B cell (primary cell): Measurements from ENCODE around the gene EEF1B2. TPM values are rescaled to one million over a fixed set of nuclear protein-coding genes. Genes with fewer than 3 reads are reported as not detected.

ENCODE experiments used
- ATAC-seq: fragments of 200-7000 bp; cut with Tn5 transposase; one replicate; pipeline ENCODE4 v1.10.0; 2021; ENCODE audit warnings: low read depth, mild to moderate bottlenecking, moderate number of reproducible peaks, moderate library complexity
- CTCF ChIA-PET: fragments of 350-600 bp; sonication (Branson Sonifier 250); formaldehyde crosslinking; loops from one replicate; lab custom pipeline; 2021; ENCODE audit warnings: antibody characterized with exemption, inconsistent platforms; lab: Charles Lee
- POLR2A ChIA-PET: fragments of 350-600 bp; sonication (Branson Sonifier 250); formaldehyde crosslinking; loops from one replicate; lab custom pipeline; 2021; ENCODE audit warnings: antibody characterized with exemption; lab: Charles Lee
- DNase-seq: peaks from one replicate; pipeline ENCODE4 v3.0.0; 2013
- H2AFZ ChIP-seq: 2 replicates; pipeline ENCODE4 v1.6.1; 2012; ENCODE audit warnings: mild to moderate bottlenecking, low read depth, low read length; ENCODE audit not compliant: insufficient read depth, poor library complexity, severe bottlenecking
- H3K27ac ChIP-seq, 2 donors: 1 replicate in 1 of 2; 2 replicates in 1 of 2; pipeline ENCODE4 v1.5.1; 2012 to 2013; ENCODE audit warnings: low read length in 2 of 2, mild to moderate bottlenecking in 2 of 2, moderate library complexity in 1 of 2
- H3K27me3 ChIP-seq, 4 experiments: fragments of 200-600 bp in 1 of 4; sonication (generic) in 1 of 4; replicated peaks in 1 of 4; 1 replicate in 2 of 4; 2 replicates in 2 of 4; pipeline versions ENCODE4 v1.6.1 to v1.7.0; 2013 to 2016; ENCODE audit warnings: low read length in 3 of 4, mild to moderate bottlenecking in 2 of 4, mixed read lengths in 1 of 4, moderate library complexity in 1 of 4; ENCODE audit not compliant: insufficient read depth in 4 of 4, control insufficient read depth in 3 of 4; ENCODE audit errors: control extremely low read depth in 1 of 4
- H3K36me3 ChIP-seq, 2 experiments: replicated peaks in 1 of 2; 1 replicate in 1 of 2; 2 replicates in 1 of 2; pipeline versions ENCODE4 v1.6.1 to v1.7.1; 2013; ENCODE audit warnings: low read length in 1 of 2; ENCODE audit not compliant: insufficient read depth in 2 of 2, control insufficient read depth in 1 of 2; ENCODE audit errors: control extremely low read depth in 1 of 2, extremely low read depth in 1 of 2
- H3K4me1 ChIP-seq, 2 donors: fragments of 200-600 bp in 1 of 2; sonication (generic) in 1 of 2; 1 replicate in 1 of 2; 2 replicates in 1 of 2; pipeline versions ENCODE4 v1.5.1 to v1.6.1; 2013 to 2017; ENCODE audit warnings: low read length in 2 of 2; ENCODE audit not compliant: control insufficient read depth in 2 of 2, insufficient read depth in 2 of 2
- H3K4me2 ChIP-seq: replicated peaks from 2 replicates; pipeline ENCODE3; 2012; ENCODE audit warnings: mild to moderate bottlenecking, low read depth, low read length; ENCODE audit not compliant: poor library complexity, severe bottlenecking
- H3K4me3 ChIP-seq, 5 experiments: fragments of 200-600 bp in 1 of 5; sonication (generic) in 1 of 5; 1 replicate in 3 of 5; 2 replicates in 2 of 5; pipeline versions ENCODE4 v1.5.1 to v1.7.0; 2011 to 2016; ENCODE audit warnings: low read length in 4 of 5, mild to moderate bottlenecking in 4 of 5, low read depth in 2 of 5, control low read depth in 1 of 5, moderate library complexity in 1 of 5; ENCODE audit not compliant: insufficient read depth in 1 of 5; ENCODE audit errors: control extremely low read depth in 1 of 5, extremely low read depth in 1 of 5
- H3K79me2 ChIP-seq: fragments of 200-600 bp; sonication (generic); one replicate; pipeline ENCODE4 v1.6.0; 2016; ENCODE audit warnings: low read length; ENCODE audit not compliant: control insufficient read depth, insufficient read depth
- H3K9ac ChIP-seq: fragments of 200-600 bp; sonication (generic); 2 replicates; pipeline ENCODE4 v1.6.1; 2017; ENCODE audit warnings: mild to moderate bottlenecking, low read length, moderate library complexity
- H3K9me3 ChIP-seq, 3 donors: one replicate each; pipeline versions ENCODE4 v1.6.1 to v1.7.1; 2013; ENCODE audit warnings: low read length in 2 of 3; ENCODE audit not compliant: control insufficient read depth in 2 of 3, insufficient read depth in 1 of 3; ENCODE audit errors: control extremely low read depth in 1 of 3
- H4K20me1 ChIP-seq: 2 replicates; pipeline ENCODE4 v1.6.0; 2012; ENCODE audit warnings: mild to moderate bottlenecking, low read length; ENCODE audit not compliant: insufficient read depth, control insufficient read depth, poor library complexity, severe bottlenecking
- H3K27ac Mint-ChIP-seq: one replicate; pipeline ENCODE4 v1.8.0; 2021; ENCODE audit warnings: mixed read lengths
- H3K27me3 Mint-ChIP-seq: one replicate; pipeline ENCODE4 v1.8.0; 2021; ENCODE audit warnings: mixed read lengths
- H3K4me1 Mint-ChIP-seq: one replicate; pipeline ENCODE4 v1.8.0; 2021; ENCODE audit warnings: mixed read lengths
- H3K4me3 Mint-ChIP-seq: one replicate; pipeline ENCODE4 v1.8.0; 2021; ENCODE audit warnings: mixed read lengths
- H3K9me3 Mint-ChIP-seq: one replicate; pipeline ENCODE4 v1.8.0; 2022; ENCODE audit warnings: mixed read lengths; ENCODE audit not compliant: insufficient read depth
- CTCF ChIP-seq: fragments of 200-600 bp; IDR thresholded peaks from one replicate; pipeline ENCODE4 v1.8.0; 2022; ENCODE audit warnings: antibody characterized with exemption, mild to moderate bottlenecking
- EZH2 ChIP-seq: IDR thresholded peaks from 2 replicates; pipeline ENCODE4 v1.6.1; 2012; ENCODE audit warnings: borderline replicate concordance, low read depth, mild to moderate bottlenecking, moderate library complexity, low read length; ENCODE audit not compliant: insufficient read depth, poor library complexity, severe bottlenecking
- WGBS: methylation state at CpG from one replicate; pipeline ENCODE4 v1.1.5; 2013; ENCODE audit warnings: missing lambda C conversion rate; ENCODE audit not compliant: insufficient coverage; 5-methylcytosine and 5-hydroxymethylcytosine counted together
- intact Hi-C: fragments of 100-400 bp; cut with micrococcal nuclease; formaldehyde crosslinking; loops from one replicate; pipeline ENCODE4 v1.10.0; 2022
- polyA plus RNA-seq: library from polyadenylated mRNA; depleted of rRNA; stranded (reverse); fragments of >200 nt; gene quantifications from 2 replicates; pipeline ENCODE4 v1.2.3, GENCODE V29; 2012
- total RNA-seq, 2 donors: library from RNA; stranded (reverse); fragments of 120-200 nt in 1 of 2; gene quantifications; 1 replicate in 1 of 2; 2 replicates in 1 of 2; pipeline versions ENCODE4 v1.2.3 to v1.2.4, GENCODE V29; 2013 to 2022

EEF1B2 gene
- total and polyA plus RNA-seq, 2 donors (not counting 1 experiment from before 2014, with no cell fraction given), result 815 to 862 TPM

- DNase-seq (no peak), ATAC-seq (no peak)
- Histone ChIP-seq H3K27ac (no peak overlapping the region), H3K36me3 (no peaks in the 10 kb centered on the region), H3K79me2 (no peaks in the 10 kb centered on the region), H3K4me1 (no peaks in the 10 kb centered on the region), H4K20me1 (no peaks in the 10 kb centered on the region), H3K27me3 (no peaks in the 10 kb centered on the region), H3K9ac (no peak overlapping the region), H3K4me3 (no peak overlapping the region), H3K4me2 (no peak overlapping the region), H3K9me3 (no peaks in the 10 kb centered on the region), H2AFZ (no peak overlapping the region)
- CTCF ChIA-PET, result no interaction called here
- Mint-ChIP-seq H3K27me3 (peaks cover 25% of the 10 kb centered on the region), H3K4me1 (no peaks in the 10 kb centered on the region), H3K27ac (no peak overlapping the region), H3K9me3 (no peaks in the 10 kb centered on the region), H3K4me3 (no peak overlapping the region)
- POLR2A ChIA-PET, result no interaction called here
- TF ChIP-seq EZH2 (no peak), CTCF (no peak)
- intact Hi-C loops, result no loop called here
- WGBS, result 94% methylated on average over 2 of the region's 5 CpGs
Measured at GRCh38 chr2:206190689-206191088, 31.0 kb downstream of the EEF1B2 start.

GRCh38 chr2:206192157-206192556 is 32.5 kb downstream of the EEF1B2 start:
- H3K4me3 Mint-ChIP-seq, result no peak overlapping the region
- H3K27me3 ChIP-seq, result peaks cover 0 to 2% (median 0%) of the 10 kb centered on the region in 4 experiments
- H3K4me3 ChIP-seq, result no peak overlapping the region
- H3K4me2 ChIP-seq, result no peak overlapping the region
- H3K9me3 Mint-ChIP-seq, result no peaks in the 10 kb centered on the region
- intact Hi-C loops, result no loop called here
- no peak overlapping the region for H3K9ac ChIP-seq
- TF ChIP-seq CTCF (no peak), EZH2 (no peak)
- WGBS, result no CpG with 5 or more reads among the region's 3 CpGs
- POLR2A ChIA-PET, result no interaction called here
- DNase-seq (no peak), ATAC-seq (no peak)
- no peaks in the 10 kb centered on the region for H3K4me1 ChIP-seq
- no peak overlapping the region for H3K27ac ChIP-seq
- no peaks in the 10 kb centered on the region for H3K36me3 ChIP-seq
- no peaks in the 10 kb centered on the region for H3K79me2 ChIP-seq
- no peak overlapping the region for H2AFZ ChIP-seq
- H3K27me3 Mint-ChIP-seq, result peaks cover 26% of the 10 kb centered on the region
- CTCF ChIA-PET, result no interaction called here
- H4K20me1 ChIP-seq, result no peaks in the 10 kb centered on the region
- H3K4me1 Mint-ChIP-seq, result no peaks in the 10 kb centered on the region
- H3K27ac Mint-ChIP-seq, result no peak overlapping the region
- H3K9me3 ChIP-seq, result no peaks in the 10 kb centered on the region
